ENCODE measurements around the gene ACSM4.

- TF ChIP-seq RNF2 (IDR thresholded peaks at IDR 0.05; ENCODE audit: borderline replicate concordance, low read depth) (no peak), CTCF (IDR thresholded peaks at IDR 0.05) (no peak), POLR2A (IDR thresholded peaks at IDR 0.05; ENCODE audit: low read length) (no peak)
Measured at GRCh38 chr12:7295529-7295928, 8.3 kb upstream of the ACSM4 start.

Data from A549 (cell line).